H9 (cell line): ENCODE measurements around the gene FGFR3. TPM values are rescaled to one million over a fixed set of nuclear protein-coding genes. Genes with fewer than 3 reads are reported as not detected.

Experiments used
- DNase-seq: peaks from one replicate; pipeline ENCODE4 v3.0.0-alpha.2; 2017
- H2AFZ ChIP-seq: one replicate; pipeline ENCODE4 v1.6.1; 2013; ENCODE audit warnings: mild to moderate bottlenecking, low read length, control low read depth, moderate library complexity
- H2AK5ac ChIP-seq: 2 replicates; pipeline ENCODE4 v1.6.1; 2013; ENCODE audit warnings: low read length, control low read depth, mixed read lengths; ENCODE audit not compliant: insufficient read length
- H2BK120ac ChIP-seq: one replicate; pipeline ENCODE4 v1.6.1; 2013; ENCODE audit warnings: low read depth, mild to moderate bottlenecking, low read length, control low read depth, inconsistent platforms; ENCODE audit not compliant: poor library complexity, severe bottlenecking
- H2BK12ac ChIP-seq: 2 replicates; pipeline ENCODE4 v1.6.1; 2013; ENCODE audit warnings: low read length, control low read depth, mixed read lengths, low read depth; ENCODE audit not compliant: insufficient read length
- H2BK15ac ChIP-seq: 2 replicates; pipeline ENCODE4 v1.6.1; 2013; ENCODE audit warnings: low read depth, low read length, control low read depth
- H2BK20ac ChIP-seq: one replicate; pipeline ENCODE4 v1.6.1; 2013; ENCODE audit warnings: low read depth, mild to moderate bottlenecking, low read length, control low read depth, inconsistent platforms; ENCODE audit not compliant: poor library complexity, severe bottlenecking
- H2BK5ac ChIP-seq: 2 replicates; pipeline ENCODE4 v1.6.1; 2013; ENCODE audit warnings: low read length, control low read depth, mixed read lengths; ENCODE audit not compliant: insufficient read length
- H3K14ac ChIP-seq: 2 replicates; pipeline ENCODE4 v1.6.1; 2013; ENCODE audit warnings: low read length, control low read depth; ENCODE audit not compliant: insufficient read depth
- H3K18ac ChIP-seq: 2 replicates; pipeline ENCODE4 v1.6.1; 2013; ENCODE audit warnings: low read depth, mild to moderate bottlenecking, mixed read lengths, low read length, control low read depth; ENCODE audit not compliant: insufficient read length
- H3K23ac ChIP-seq: 2 replicates; pipeline ENCODE4 v1.6.1; 2013; ENCODE audit warnings: low read length, control low read depth, mixed read lengths, low read depth; ENCODE audit not compliant: insufficient read length
- H3K23me2 ChIP-seq: 2 replicates; pipeline ENCODE4 v1.6.1; 2013; ENCODE audit warnings: low read depth, mild to moderate bottlenecking, mixed read lengths, low read length, control low read depth; ENCODE audit not compliant: insufficient read length, poor library complexity, severe bottlenecking
- H3K27ac ChIP-seq: 2 replicates; pipeline ENCODE4 v1.5.1; 2013; ENCODE audit warnings: low read length, control low read depth, mixed read lengths, low read depth; ENCODE audit not compliant: insufficient read length
- H3K27me3 ChIP-seq: 2 replicates; pipeline ENCODE4 v1.6.1; 2013; ENCODE audit warnings: low read length, control low read depth, inconsistent platforms; ENCODE audit not compliant: insufficient read depth
- H3K4ac ChIP-seq: 2 replicates; pipeline ENCODE4 v1.6.1; 2013; ENCODE audit warnings: low read depth, mild to moderate bottlenecking, control low read depth, inconsistent platforms, low read length, moderate library complexity
- H3K4me1 ChIP-seq: 2 replicates; pipeline ENCODE4 v1.6.1; 2013; ENCODE audit warnings: low read length, control low read depth, inconsistent platforms; ENCODE audit not compliant: insufficient read depth
- H3K4me2 ChIP-seq: 2 replicates; pipeline ENCODE4 v1.6.1; 2013; ENCODE audit warnings: low read length, control low read depth, mixed read lengths; ENCODE audit not compliant: insufficient read length, insufficient read depth
- H3K56ac ChIP-seq: 2 replicates; pipeline ENCODE4 v1.6.1; 2013; ENCODE audit warnings: low read depth, mild to moderate bottlenecking, mixed read lengths, low read length, control low read depth; ENCODE audit not compliant: insufficient read length
- H3K79me1 ChIP-seq: 2 replicates; pipeline ENCODE4 v1.6.1; 2013; ENCODE audit warnings: low read depth, mild to moderate bottlenecking, moderate library complexity, low read length, control low read depth, inconsistent platforms; ENCODE audit not compliant: insufficient read depth, poor library complexity, severe bottlenecking
- H3K79me2 ChIP-seq: 2 replicates; pipeline ENCODE4 v1.6.1; 2013; ENCODE audit warnings: low read length, control low read depth, inconsistent platforms; ENCODE audit not compliant: insufficient read depth
- H3K9ac ChIP-seq: 2 replicates; pipeline ENCODE4 v1.6.1; 2013; ENCODE audit warnings: low read length, control low read depth, mixed read lengths; ENCODE audit not compliant: insufficient read length; ENCODE audit errors: extremely low read depth
- H3K9me3 ChIP-seq: one replicate; pipeline ENCODE4 v1.6.1; 2013; ENCODE audit warnings: low read depth, low read length, inconsistent platforms; ENCODE audit not compliant: control insufficient read depth
- H3T11ph ChIP-seq: one replicate; pipeline ENCODE4 v1.6.1; 2013; ENCODE audit warnings: mild to moderate bottlenecking, low read length, control low read depth, inconsistent platforms
- H4K20me1 ChIP-seq: one replicate; pipeline ENCODE4 v1.6.1; 2013; ENCODE audit not compliant: control insufficient read depth, insufficient read length, insufficient read depth
- H4K5ac ChIP-seq: 2 replicates; pipeline ENCODE4 v1.6.1; 2013; ENCODE audit warnings: low read depth, mild to moderate bottlenecking, mixed read lengths, low read length, control low read depth; ENCODE audit not compliant: insufficient read length
- H4K8ac ChIP-seq: replicated peaks from 2 replicates; pipeline ENCODE4 v1.6.1; 2013; ENCODE audit warnings: low read length, control low read depth, mixed read lengths, low read depth; ENCODE audit not compliant: insufficient read length
- H4K91ac ChIP-seq: 2 replicates; pipeline ENCODE4 v1.6.1; 2013; ENCODE audit warnings: low read depth, mild to moderate bottlenecking, moderate library complexity, mixed read lengths, low read length, control low read depth; ENCODE audit not compliant: insufficient read length
- H3K27ac Mint-ChIP-seq, 3 experiments: 2 replicates in 2 of 3; 3 replicates in 1 of 3; pipeline ENCODE4 v1.8.0; 2020 to 2021; ENCODE audit warnings: mixed read lengths in 3 of 3, mild to moderate bottlenecking in 1 of 3, moderate library complexity in 1 of 3
- H3K27me3 Mint-ChIP-seq: 2 replicates; pipeline ENCODE4 v1.8.0; 2021; ENCODE audit warnings: low read depth, mild to moderate bottlenecking, moderate library complexity, mixed read lengths
- H3K36me3 Mint-ChIP-seq, 3 experiments: 2 replicates in 2 of 3; 3 replicates in 1 of 3; pipeline ENCODE4 v1.8.0; 2020 to 2021; ENCODE audit warnings: low read depth in 3 of 3, mixed read lengths in 3 of 3; ENCODE audit not compliant: insufficient read depth in 1 of 3
- H3K4me1 Mint-ChIP-seq, 2 experiments: 2 replicates each; pipeline ENCODE4 v1.8.0; 2020; ENCODE audit warnings: mixed read lengths in 2 of 2
- H3K4me3 Mint-ChIP-seq, 2 experiments: 2 replicates in 1 of 2; 3 replicates in 1 of 2; pipeline ENCODE4 v1.8.0; 2020 to 2021; ENCODE audit warnings: mild to moderate bottlenecking in 2 of 2, mixed read lengths in 2 of 2, moderate library complexity in 1 of 2
- H3K9me3 Mint-ChIP-seq, 2 experiments: 2 replicates in 1 of 2; 3 replicates in 1 of 2; pipeline ENCODE4 v1.8.0; 2020; ENCODE audit warnings: mild to moderate bottlenecking in 2 of 2, mixed read lengths in 2 of 2, moderate library complexity in 1 of 2
- CTCF ChIP-seq: fragments of 200-600 bp; sonication (generic); conservative IDR thresholded peaks from 3 replicates; pipeline ENCODE4 v1.8.0; 2021; ENCODE audit warnings: antibody characterized with exemption, mild to moderate bottlenecking
- WGBS: extraction: QIAGEN DNeasy Blood & Tissue Kit; methylation state at CpG from one replicate; pipeline ENCODE4 v1.1.7; 2013; ENCODE audit warnings: missing lambda C conversion rate, low lambda C conversion rate, mixed read lengths; ENCODE audit not compliant: insufficient read length; ENCODE audit errors: extremely low coverage; 5-methylcytosine and 5-hydroxymethylcytosine counted together
- total RNA-seq: library from RNA; stranded (reverse); gene quantifications from 2 replicates; pipeline ENCODE4 v1.2.1, GENCODE V29; 2021

The FGFR3 gene
- total RNA-seq, 1 experiment from 2014 or later, result 75.7 TPM

- no peaks in the 10 kb centered on the region for H3K9me3 ChIP-seq
- H2BK20ac ChIP-seq, result no peak overlapping the region
- no peak overlapping the region for H4K8ac ChIP-seq
- no peak overlapping the region for H3K18ac ChIP-seq
- H3K56ac ChIP-seq, result no peak overlapping the region
- no peaks in the 10 kb centered on the region for H3K27me3 ChIP-seq
- no peak overlapping the region for H2BK15ac ChIP-seq
- no peak overlapping the region for H3K14ac ChIP-seq
- H3T11ph ChIP-seq, result no peak overlapping the region
- no peak overlapping the region for H2BK5ac ChIP-seq
- H3K79me2 ChIP-seq, result no peaks in the 10 kb centered on the region
- no peak overlapping the region for H3K4me2 ChIP-seq
- no peaks in the 10 kb centered on the region for H3K4me1 Mint-ChIP-seq
- no peak overlapping the region for H4K91ac ChIP-seq
- H4K5ac ChIP-seq, result no peak overlapping the region
- no peak overlapping the region for H3K23ac ChIP-seq
- peaks cover 25 to 72% (median 64%) of the 10 kb centered on the region in 3 experiments; a peak in 6 of 7 replicates for H3K36me3 Mint-ChIP-seq
- no CpG with 5 or more reads among the region's 37 CpGs for WGBS
- no peaks in the 10 kb centered on the region for H4K20me1 ChIP-seq
- no peak for TF ChIP-seq CTCF
- H3K4me1 ChIP-seq, result no peaks in the 10 kb centered on the region
- DNase-seq, result no peak
- no peak overlapping the region for H3K27ac ChIP-seq
- H2BK12ac ChIP-seq, result no peak overlapping the region
- H3K4ac ChIP-seq, result no peak overlapping the region
- H3K4me3 Mint-ChIP-seq, result no peak overlapping the region
- H3K9ac ChIP-seq, result no peak overlapping the region
- no peak overlapping the region for H2AK5ac ChIP-seq
- H2BK120ac ChIP-seq, result no peak overlapping the region
- no peaks in the 10 kb centered on the region for H3K23me2 ChIP-seq
- H3K9me3 Mint-ChIP-seq, result no peaks in the 10 kb centered on the region
- no peaks in the 10 kb centered on the region; the same call in 1 of the 2 replicates for H3K27me3 Mint-ChIP-seq
- H3K79me1 ChIP-seq, result no peaks in the 10 kb centered on the region
- H2AFZ ChIP-seq, result no peak overlapping the region
- peak overlapping the region in 1 of 3 experiments; percentile 35; a peak in 1 of 7 replicates for H3K27ac Mint-ChIP-seq
These were observed 29.8 kb downstream of the FGFR3 start for GRCh38 chr4:1822568-1823544.
